HepG2 (cell line): ENCODE results near the gene THPO. TPM values are rescaled to one million over a fixed set of nuclear protein-coding genes. Genes with fewer than 3 reads are reported as not detected.

Source experiments
- ATAC-seq: fragments of 200-7000 bp; cut with Tn5 transposase; 3 replicates; pipeline ENCODE4 v1.9.1; 2020; ENCODE audit warnings: mild to moderate bottlenecking, moderate library complexity
- BruUV-seq: library from RNA; stranded (reverse); fragments of 400-500 nt; replicated peaks from 2 replicates; lab custom pipeline; 2021; lab: Mats Ljungman, UMichigan
- CTCF ChIA-PET: fragments of 300-600 bp; formaldehyde crosslinking; extraction: SDS; loops from one replicate; lab custom pipeline; 2021; ENCODE audit warnings: low total read pairs, inconsistent platforms, low intra/inter-chr PET ratio; lab: Yijun Ruan, JAX
- POLR2A ChIA-PET: fragments of 350-600 bp; sonication (Branson Sonifier 250); formaldehyde crosslinking; loops from one replicate; lab custom pipeline; 2020; ENCODE audit warnings: antibody characterized with exemption, inconsistent platforms; lab: Yijun Ruan, JAX
- DNase-seq: peaks from one replicate; pipeline ENCODE4 v3.0.0-alpha.2; 2015; ENCODE audit warnings: low spot score
- FAIRE-seq: peaks from 3 replicates; lab custom pipeline; 2011; peaks lifted over from hg19 to GRCh38; lab: Jason Lieb, UNC
- H2AFZ ChIP-seq: one replicate; pipeline ENCODE4 v1.6.1; 2011; ENCODE audit warnings: low read length, inconsistent platforms
- H3K27ac ChIP-seq: fragments of 300-600 bp; 3 replicates; pipeline ENCODE4 v1.8.0; 2011; ENCODE audit warnings: mixed run types, mild to moderate bottlenecking, mixed read lengths, low read length, inconsistent platforms; ENCODE audit not compliant: insufficient read depth; ENCODE audit errors: extremely low read length
- H3K27me3 ChIP-seq, 2 experiments: fragments of 200-600 bp in 1 of 2; 2 replicates in 1 of 2; 3 replicates in 1 of 2; pipeline versions ENCODE4 v1.6.0 to v1.8.0; 2011; ENCODE audit warnings: low read length in 2 of 2, mild to moderate bottlenecking in 2 of 2, moderate library complexity in 2 of 2, inconsistent platforms in 1 of 2; ENCODE audit not compliant: insufficient read depth in 2 of 2, control insufficient read depth in 1 of 2
- H3K36me3 ChIP-seq, 2 experiments: fragments of 200-600 bp in 1 of 2; replicated peaks in 1 of 2; 2 replicates in 1 of 2; 3 replicates in 1 of 2; pipeline versions ENCODE4 v1.5.1 to v1.8.0; 2011; ENCODE audit warnings: low read length in 2 of 2, inconsistent platforms in 1 of 2; ENCODE audit not compliant: insufficient read depth in 2 of 2, control insufficient read depth in 1 of 2
- H3K4me1 ChIP-seq: 2 replicates; pipeline ENCODE4 v1.5.1; 2012; ENCODE audit warnings: low read length, inconsistent platforms; ENCODE audit not compliant: insufficient read depth
- H3K4me2 ChIP-seq: 2 replicates; pipeline ENCODE4 v1.6.0; 2011; ENCODE audit warnings: low read depth, low read length, inconsistent platforms
- H3K4me3 ChIP-seq, 3 experiments: fragments of 200-600 bp in 1 of 3; sonication (generic), shearing (Covaris generic) in 1 of 3; replicated peaks in 1 of 3; 2 replicates each; pipeline ENCODE4 v1.5.1; 2011 to 2016; ENCODE audit warnings: low read length in 3 of 3, inconsistent platforms in 2 of 3, low read depth in 2 of 3, mild to moderate bottlenecking in 2 of 3, control low read depth in 1 of 3, mixed read lengths in 1 of 3; ENCODE audit not compliant: insufficient read depth in 1 of 3
- H3K79me2 ChIP-seq: one replicate; pipeline ENCODE4 v1.6.1; 2011; ENCODE audit warnings: low read length, inconsistent platforms; ENCODE audit not compliant: insufficient read depth
- H3K9ac ChIP-seq: 2 replicates; pipeline ENCODE4 v1.6.0; 2011; ENCODE audit warnings: mild to moderate bottlenecking, low read depth, low read length, inconsistent platforms; ENCODE audit not compliant: insufficient read depth
- H3K9me3 ChIP-seq: 2 replicates; pipeline ENCODE4 v1.5.1; 2012; ENCODE audit warnings: mild to moderate bottlenecking, low read length
- H4K20me1 ChIP-seq: 2 replicates; pipeline ENCODE4 v1.6.0; 2011; ENCODE audit warnings: inconsistent platforms, mild to moderate bottlenecking, low read length, moderate library complexity; ENCODE audit not compliant: insufficient read depth
- GLI4 ChIP-seq: sonication (generic); formaldehyde crosslinking; IDR thresholded peaks from 2 replicates; pipeline ENCODE4 v1.5.1; 2020; ENCODE audit warnings: missing genetic modification reagents, mild to moderate bottlenecking, moderate library complexity, borderline replicate concordance
- GMEB1 ChIP-seq: sonication (generic); formaldehyde crosslinking; IDR thresholded peaks from 2 replicates; pipeline ENCODE4 v1.5.1; 2020; ENCODE audit warnings: missing genetic modification reagents, mild to moderate bottlenecking, borderline replicate concordance
- HNRNPL ChIP-seq: fragments of 200-400 bp; formaldehyde crosslinking; IDR thresholded peaks from 2 replicates; pipeline ENCODE4 v1.6.1; 2017; ENCODE audit warnings: mild to moderate bottlenecking, low read depth, low read length
- JUN ChIP-seq: sonication (generic); formaldehyde crosslinking; IDR thresholded peaks from 2 replicates; pipeline ENCODE4 v1.4.0; 2020; ENCODE audit warnings: mild to moderate bottlenecking, missing genetic modification reagents
- JUND ChIP-seq: sonication (generic); formaldehyde crosslinking; IDR thresholded peaks from 2 replicates; pipeline ENCODE4 v1.8.0; 2022; ENCODE audit warnings: mild to moderate bottlenecking, missing genetic modification reagents
- KIAA2018 ChIP-seq: sonication (generic); formaldehyde crosslinking; IDR thresholded peaks from 2 replicates; pipeline ENCODE4 v1.5.0; 2020; ENCODE audit warnings: mild to moderate bottlenecking, missing genetic modification reagents, borderline replicate concordance
- MLX ChIP-seq: IDR thresholded peaks from 2 replicates; pipeline ENCODE4 v1.6.1; 2016
- NCOA5 ChIP-seq: sonication (generic); formaldehyde crosslinking; IDR thresholded peaks from 2 replicates; pipeline ENCODE4 v1.4.0; 2020; ENCODE audit warnings: missing genetic modification reagents
- NR2F1 ChIP-seq, 2 experiments: fragments of 450-650 bp in 1 of 2; formaldehyde crosslinking in 1 of 2; IDR thresholded peaks; 2 replicates each; pipeline versions ENCODE4 v1.5.0 to v1.6.1; 2016 to 2020; ENCODE audit warnings: mild to moderate bottlenecking in 1 of 2, missing compliant biosample characterization in 1 of 2, missing genetic modification reagents in 1 of 2, moderate library complexity in 1 of 2
- ZMYM2 ChIP-seq: sonication (generic); formaldehyde crosslinking; IDR thresholded peaks from 2 replicates; pipeline ENCODE4 v1.8.0; 2022; ENCODE audit warnings: mild to moderate bottlenecking, missing genetic modification reagents
- ZSCAN12 ChIP-seq: sonication (generic); formaldehyde crosslinking; IDR thresholded peaks from 2 replicates; pipeline ENCODE4 v1.9.0; 2021; ENCODE audit warnings: mild to moderate bottlenecking, missing genetic modification reagents
- WGBS: methylation state at CpG from one replicate; pipeline ENCODE4 v1.1.6; 2017; ENCODE audit warnings: low lambda C conversion rate; 5-methylcytosine and 5-hydroxymethylcytosine counted together
- in situ Hi-C: cut with HindIII; loops from 2 replicates; pipeline ENCODE4 v1.10.0; 2017; ENCODE audit warnings: low pct_unique_long_range_greater_than_20kb; ENCODE audit not compliant: extremely low pct_ligation_motif_present
- intact Hi-C: fragments of 100-400 bp; cut with micrococcal nuclease; formaldehyde crosslinking; loops from one replicate; pipeline ENCODE4 v1.10.0; 2022; ENCODE audit not compliant: unreplicated experiment
- polyA plus RNA-seq, 8 experiments: library from polyadenylated mRNA; depleted of rRNA in 3 of 8; stranded (reverse) in 7 of 8; unstranded in 1 of 8; fragments of >200 nt; fragmentation: Illumina TruSeq in 4 of 8; extraction: Trizol in 4 of 8; gene quantifications; 2 replicates each; pipeline versions ENCODE4 v1.2.1 to v1.2.3, GENCODE V29; 2011 to 2016; ENCODE audit warnings: low read depth in 4 of 8, missing spikeins in 1 of 8, mixed read lengths in 1 of 8; ENCODE audit not compliant: insufficient read depth in 1 of 8
- total RNA-seq, 5 experiments: library from RNA; depleted of rRNA; stranded (reverse); fragments of >200 nt; fragmentation: Illumina TruSeq; extraction: Trizol; gene quantifications; 2 replicates each; pipeline ENCODE4 v1.2.3, GENCODE V29; 2016; ENCODE audit warnings: low read depth in 1 of 5

The THPO gene
- total and polyA plus RNA-seq, 2 of the 13 experiments (the other 11 are each of a cell fraction or from before 2014, with no cell fraction given), result 2.8 to 4.8 TPM

- no peaks in the 10 kb centered on the region for H4K20me1 ChIP-seq
Observed at GRCh38 chr3:184387174-184387714, 9.2 kb upstream of the THPO start.

More at GRCh38 chr3:184387174-184387714, 9.2 kb upstream of the THPO start:
- ChIA-PET CTCF (no interaction called here), POLR2A (no interaction called here)
- FAIRE-seq (no peak), DNase-seq (no peak), ATAC-seq (no peak)
- Histone ChIP-seq H3K79me2 (no peaks in the 10 kb centered on the region), H2AFZ (no peak overlapping the region), H3K4me3 (no peak overlapping the region), H3K36me3 (peaks cover 12 to 35% of the 10 kb centered on the region in 2 experiments; a peak in 4 of 5 replicates), H3K9ac (no peak overlapping the region), H3K27me3 (no peaks in the 10 kb centered on the region), H3K4me2 (no peak overlapping the region), H3K27ac (no peak overlapping the region), H3K9me3 (no peaks in the 10 kb centered on the region), H3K4me1 (no peaks in the 10 kb centered on the region)
- no TSS peak for BruUV-seq
- intact Hi-C loops (no loop called here), in situ Hi-C loops (no loop called here)
- WGBS, result 100% methylated on average over 4 of the region's 12 CpGs
- TF ChIP-seq NCOA5 (CRISPR knock-in tag) (no peak), KIAA2018 (CRISPR knock-in tag) (no peak), ZSCAN12 (CRISPR knock-in tag) (no peak), MLX (no peak), HNRNPL (no peak), ZMYM2 (CRISPR knock-in tag) (no peak), GLI4 (CRISPR knock-in tag) (no peak), GMEB1 (CRISPR knock-in tag) (no peak), JUND (no peak), JUN (CRISPR knock-in tag) (no peak), NR2F1 (CRISPR knock-in tag; IDR thresholded peaks at IDR 0.05) (no peak)
